ENCODE data around the gene PC.
"Not testable (repeated sequence)": the region's sequence is repeated elsewhere in the genome, so short reads cannot be mapped to it uniquely, and the experiment has no call there.

PC gene

GRCh38 chr11:67002297-67002913, 44.2 kb upstream of the PC start:
- TF ChIP-seq CTCF (IDR thresholded peaks at IDR 0.05; ENCODE audit: insufficient read depth, low read length, missing control alignments) = no peak
- POLR2A ChIA-PET = interaction anchor here (0.7 kb wide), 1 partner anchor 11 kb away, joined by 3 read pairs; no protein-coding TSS in a partner anchor
- CTCF ChIA-PET = no interaction called here
- no peak for DNase-seq (ENCODE audit: low read depth, low spot score)
- no peak overlapping the region for H3K4me3 ChIP-seq (ENCODE audit: low read depth, low read length)

GRCh38 chr11:67001332-67001731, 43.1 kb upstream of the PC start:
- ChIA-PET POLR2A (no interaction called here), CTCF (no interaction called here)
- no peak overlapping the region for H3K4me3 ChIP-seq (ENCODE audit: low read depth, low read length)
- TF ChIP-seq CTCF (IDR thresholded peaks at IDR 0.05; ENCODE audit: insufficient read depth, low read length, missing control alignments) = no peak
- DNase-seq (ENCODE audit: low read depth, low spot score) = no peak

- ChIA-PET POLR2A (no interaction called here), CTCF (no interaction called here)
- no peak for TF ChIP-seq CTCF (IDR thresholded peaks at IDR 0.05; ENCODE audit: insufficient read depth, low read length, missing control alignments)
- no peak overlapping the region for H3K4me3 ChIP-seq (ENCODE audit: low read depth, low read length)
- DNase-seq (ENCODE audit: low read depth, low spot score) = no peak
These were observed 41.4 kb upstream of the PC start for GRCh38 chr11:66999555-66999954.

- H3K4me3 ChIP-seq (ENCODE audit: low read depth, low read length) = no peak overlapping the region
- ChIA-PET CTCF (interaction anchor here (1.1 to 2.8 kb wide), 6 partner anchors 10 to 61 kb away, joined by 3 to 13 read pairs (median 3); no protein-coding TSS in a partner anchor), POLR2A (no interaction called here)
- DNase-seq (ENCODE audit: low read depth, low spot score) = peak; percentile 38
- no peak for TF ChIP-seq CTCF (IDR thresholded peaks at IDR 0.05; ENCODE audit: insufficient read depth, low read length, missing control alignments)
These were observed 38.6 kb upstream of the PC start for GRCh38 chr11:66996609-66997273.

- no peak for TF ChIP-seq CTCF (IDR thresholded peaks at IDR 0.05; ENCODE audit: insufficient read depth, low read length, missing control alignments)
- ChIA-PET POLR2A (no interaction called here), CTCF (no interaction called here)
- no peak overlapping the region for H3K4me3 ChIP-seq (ENCODE audit: low read depth, low read length)
- no peak for DNase-seq (ENCODE audit: low read depth, low spot score)
These were observed 33.9 kb upstream of the PC start for GRCh38 chr11:66992041-66992440.

GRCh38 chr11:66989360-66989759, 31.2 kb upstream of the PC start:
- not testable (repeated sequence) for H3K4me3 ChIP-seq (ENCODE audit: low read depth, low read length); DNase-seq (ENCODE audit: low read depth, low spot score)
- ChIA-PET POLR2A (interaction anchor here (0.6 kb wide), 1 partner anchor 53 kb away, joined by 3 read pairs; no protein-coding TSS in a partner anchor), CTCF (interaction anchor here (0.9 kb wide), 1 partner anchor 13 kb away, joined by 4 read pairs; no protein-coding TSS in a partner anchor)

GRCh38 chr11:66988741-66989140, 30.6 kb upstream of the PC start:
- POLR2A ChIA-PET; CTCF ChIA-PET; DNase-seq (ENCODE audit: low read depth, low spot score); H3K4me3 ChIP-seq (ENCODE audit: low read depth, low read length): not testable (repeated sequence)
